ENCODE results near the gene AJUBA.

DNA sequence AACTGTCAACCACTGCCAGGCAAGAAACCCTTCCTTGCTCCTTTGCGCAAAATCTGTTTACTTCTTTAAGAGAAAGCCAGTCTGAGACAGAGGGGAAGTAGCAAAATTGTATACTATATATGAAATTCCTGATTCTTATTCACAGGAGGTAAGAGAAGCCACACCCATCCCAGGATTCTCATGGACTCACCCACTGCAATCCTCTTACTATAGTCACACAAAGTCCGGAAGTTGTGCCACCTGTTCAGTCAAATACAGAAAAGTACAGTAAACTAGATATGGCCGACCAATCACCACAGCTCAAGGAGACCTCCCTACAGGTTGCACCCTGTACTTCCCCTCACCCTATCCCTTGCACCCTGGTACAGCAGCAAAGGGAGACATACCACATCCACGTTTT is 56.0 kb downstream of the AJUBA start:
- TF ChIP-seq, protein P1, sequence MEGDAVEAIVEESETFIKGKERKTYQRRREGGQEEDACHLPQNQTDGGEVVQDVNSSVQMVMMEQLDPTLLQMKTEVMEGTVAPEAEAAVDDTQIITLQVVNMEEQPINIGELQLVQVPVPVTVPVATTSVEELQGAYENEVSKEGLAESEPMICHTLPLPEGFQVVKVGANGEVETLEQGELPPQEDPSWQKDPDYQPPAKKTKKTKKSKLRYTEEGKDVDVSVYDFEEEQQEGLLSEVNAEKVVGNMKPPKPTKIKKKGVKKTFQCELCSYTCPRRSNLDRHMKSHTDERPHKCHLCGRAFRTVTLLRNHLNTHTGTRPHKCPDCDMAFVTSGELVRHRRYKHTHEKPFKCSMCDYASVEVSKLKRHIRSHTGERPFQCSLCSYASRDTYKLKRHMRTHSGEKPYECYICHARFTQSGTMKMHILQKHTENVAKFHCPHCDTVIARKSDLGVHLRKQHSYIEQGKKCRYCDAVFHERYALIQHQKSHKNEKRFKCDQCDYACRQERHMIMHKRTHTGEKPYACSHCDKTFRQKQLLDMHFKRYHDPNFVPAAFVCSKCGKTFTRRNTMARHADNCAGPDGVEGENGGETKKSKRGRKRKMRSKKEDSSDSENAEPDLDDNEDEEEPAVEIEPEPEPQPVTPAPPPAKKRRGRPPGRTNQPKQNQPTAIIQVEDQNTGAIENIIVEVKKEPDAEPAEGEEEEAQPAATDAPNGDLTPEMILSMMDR (IDR thresholded peaks at IDR 0.05) = no peak
- TF ChIP-seq POLR2A (IDR thresholded peaks at IDR 0.05) (no peak), EP300 (IDR thresholded peaks at IDR 0.05) (no peak)

Data from tibial nerve (tissue), 4 donors.